ENCODE results near the gene REN. TPM values are rescaled to one million over a fixed set of nuclear protein-coding genes. Genes with fewer than 3 reads are reported as not detected.
A peak's percentile ranks its signal among the peaks of the same experiment; 100 is the strongest.

Gene REN
- total RNA-seq, 2 donors from 2014 or later = not detected

- no peak overlapping the region for H3K4me3 Mint-ChIP-seq
- ATAC-seq = no peak
- H3K4me1 Mint-ChIP-seq = no peaks in the 10 kb centered on the region
Measured at GRCh38 chr1:204181116-204181515, 15.0 kb upstream of the REN start.

GRCh38 chr1:204180133-204180532 lies 14.0 kb upstream of the REN start:
- no peaks in the 10 kb centered on the region for H3K9me3 ChIP-seq (ENCODE audit: control insufficient read depth, low read length, poor library complexity, severe bottlenecking)
- DNase-seq (no peak), ATAC-seq (no peak)
- H3K4me1 Mint-ChIP-seq = no peaks in the 10 kb centered on the region
- no peak overlapping the region for H3K27ac Mint-ChIP-seq
- no peak overlapping the region for H3K4me3 Mint-ChIP-seq
- H3K36me3 Mint-ChIP-seq (ENCODE audit: low read depth) = no peaks in the 10 kb centered on the region
- no peaks in the 10 kb centered on the region for H3K27me3 Mint-ChIP-seq

More at GRCh38 chr1:204181116-204181515, 15.0 kb upstream of the REN start:
- Mint-ChIP-seq H3K27me3 (peaks cover 4% of the 10 kb centered on the region), H3K27ac (no peak overlapping the region), H3K36me3 (ENCODE audit: low read depth) (no peaks in the 10 kb centered on the region)
- H3K9me3 ChIP-seq (ENCODE audit: control insufficient read depth, low read length, poor library complexity, severe bottlenecking) = no peaks in the 10 kb centered on the region
- DNase-seq = no peak

- ATAC-seq (no peak), DNase-seq (no peak)
- Mint-ChIP-seq H3K4me3 (no peak overlapping the region), H3K27ac (no peak overlapping the region), H3K27me3 (no peaks in the 10 kb centered on the region), H3K36me3 (ENCODE audit: low read depth) (no peaks in the 10 kb centered on the region), H3K4me1 (no peaks in the 10 kb centered on the region)
- no peaks in the 10 kb centered on the region for H3K9me3 ChIP-seq (ENCODE audit: control insufficient read depth, low read length, poor library complexity, severe bottlenecking)
Measured at GRCh38 chr1:204178487-204179281, 12.5 kb upstream of the REN start.

- ATAC-seq (no peak), DNase-seq (no peak)
- H3K9me3 ChIP-seq (ENCODE audit: control insufficient read depth, low read length, poor library complexity, severe bottlenecking) = no peaks in the 10 kb centered on the region
- no peaks in the 10 kb centered on the region for H3K27me3 Mint-ChIP-seq
- H3K4me1 Mint-ChIP-seq = no peaks in the 10 kb centered on the region
- no peak overlapping the region for H3K27ac Mint-ChIP-seq
- H3K4me3 Mint-ChIP-seq = no peak overlapping the region
- H3K36me3 Mint-ChIP-seq (ENCODE audit: low read depth) = no peaks in the 10 kb centered on the region
Measured at GRCh38 chr1:204177133-204177532, 11.0 kb upstream of the REN start.

GRCh38 chr1:204176049-204176448 lies 9.9 kb upstream of the REN start:
- H3K4me3 Mint-ChIP-seq = no peak overlapping the region
- no peaks in the 10 kb centered on the region for H3K36me3 Mint-ChIP-seq (ENCODE audit: low read depth)
- no peaks in the 10 kb centered on the region for H3K4me1 Mint-ChIP-seq
- no peak overlapping the region for H3K27ac Mint-ChIP-seq
- no peaks in the 10 kb centered on the region for H3K9me3 ChIP-seq (ENCODE audit: control insufficient read depth, low read length, poor library complexity, severe bottlenecking)
- DNase-seq (no peak), ATAC-seq (no peak)
- H3K27me3 Mint-ChIP-seq = no peaks in the 10 kb centered on the region

- no peak overlapping the region for H3K27ac Mint-ChIP-seq
- no peak for ATAC-seq
Measured at GRCh38 chr1:204174958-204175357, 8.8 kb upstream of the REN start.

GRCh38 chr1:204172404-204173029 lies 6.4 kb upstream of the REN start:
- Mint-ChIP-seq H3K27me3 (no peaks in the 10 kb centered on the region), H3K27ac (no peak overlapping the region), H3K4me3 (no peak overlapping the region), H3K36me3 (ENCODE audit: low read depth) (no peaks in the 10 kb centered on the region), H3K4me1 (no peaks in the 10 kb centered on the region)
- no peak for ATAC-seq
- DNase-seq = no peak
- peaks cover 8% of the 10 kb centered on the region for H3K9me3 ChIP-seq (ENCODE audit: control insufficient read depth, low read length, poor library complexity, severe bottlenecking)

More at GRCh38 chr1:204174958-204175357, 8.8 kb upstream of the REN start:
- Mint-ChIP-seq H3K27me3 (no peaks in the 10 kb centered on the region), H3K4me1 (no peaks in the 10 kb centered on the region), H3K36me3 (ENCODE audit: low read depth) (no peaks in the 10 kb centered on the region), H3K4me3 (no peak overlapping the region)
- peaks cover 8% of the 10 kb centered on the region for H3K9me3 ChIP-seq (ENCODE audit: control insufficient read depth, low read length, poor library complexity, severe bottlenecking)
- DNase-seq = no peak

- no peak overlapping the region for H3K27ac Mint-ChIP-seq
- H3K9me3 ChIP-seq (ENCODE audit: control insufficient read depth, low read length, poor library complexity, severe bottlenecking) = peaks cover 8% of the 10 kb centered on the region
- H3K27me3 Mint-ChIP-seq = no peaks in the 10 kb centered on the region
- H3K4me1 Mint-ChIP-seq = no peaks in the 10 kb centered on the region
- H3K36me3 Mint-ChIP-seq (ENCODE audit: low read depth) = no peaks in the 10 kb centered on the region
- ATAC-seq (no peak), DNase-seq (no peak)
- no peak overlapping the region for H3K4me3 Mint-ChIP-seq
Measured at GRCh38 chr1:204171751-204172178, 5.6 kb upstream of the REN start.

GRCh38 chr1:204170494-204171155 lies 4.5 kb upstream of the REN start:
- Mint-ChIP-seq H3K36me3 (ENCODE audit: low read depth) (no peaks in the 10 kb centered on the region), H3K27ac (no peak overlapping the region), H3K27me3 (peaks cover 3% of the 10 kb centered on the region), H3K4me3 (no peak overlapping the region), H3K4me1 (no peaks in the 10 kb centered on the region)
- no peak for DNase-seq
- peaks cover 8% of the 10 kb centered on the region for H3K9me3 ChIP-seq (ENCODE audit: control insufficient read depth, low read length, poor library complexity, severe bottlenecking)
- ATAC-seq = no peak

GRCh38 chr1:204169858-204170257 lies 3.7 kb upstream of the REN start:
- DNase-seq (no peak), ATAC-seq (no peak)
- peaks cover 10% of the 10 kb centered on the region for H3K27me3 Mint-ChIP-seq
- H3K27ac Mint-ChIP-seq = no peak overlapping the region
- no peak overlapping the region for H3K4me3 Mint-ChIP-seq
- peaks cover 8% of the 10 kb centered on the region for H3K9me3 ChIP-seq (ENCODE audit: control insufficient read depth, low read length, poor library complexity, severe bottlenecking)
- H3K36me3 Mint-ChIP-seq (ENCODE audit: low read depth) = no peaks in the 10 kb centered on the region
- no peaks in the 10 kb centered on the region for H3K4me1 Mint-ChIP-seq

GRCh38 chr1:204167730-204168129 lies 1.6 kb upstream of the REN start:
- ATAC-seq (no peak), DNase-seq (no peak)
- H3K4me3 Mint-ChIP-seq = no peak overlapping the region
- H3K27ac Mint-ChIP-seq = no peak overlapping the region
- no peaks in the 10 kb centered on the region for H3K36me3 Mint-ChIP-seq (ENCODE audit: low read depth)
- no peaks in the 10 kb centered on the region for H3K4me1 Mint-ChIP-seq
- H3K9me3 ChIP-seq (ENCODE audit: control insufficient read depth, low read length, poor library complexity, severe bottlenecking) = peaks cover 8% of the 10 kb centered on the region
- peaks cover 19% of the 10 kb centered on the region for H3K27me3 Mint-ChIP-seq

- ATAC-seq (peak; percentile 95), DNase-seq (peak; percentile 59 to 76 (median 61))
- Mint-ChIP-seq H3K27me3 (peaks cover 55% of the 10 kb centered on the region), H3K4me1 (peaks cover 2% of the 10 kb centered on the region), H3K36me3 (ENCODE audit: low read depth) (no peaks in the 10 kb centered on the region), H3K4me3 (no peak overlapping the region), H3K27ac (no peak overlapping the region)
- no peaks in the 10 kb centered on the region for H3K9me3 ChIP-seq (ENCODE audit: control insufficient read depth, low read length, poor library complexity, severe bottlenecking)
Measured at GRCh38 chr1:204162494-204163074, 3.6 kb downstream of the REN start.
